AG10803 (cell line): Measurements from ENCODE around the gene UBASH3A.

ENCODE experiments used
- DNase-seq: peaks from one replicate; pipeline ENCODE4 v3.0.0; 2010; ENCODE audit warnings: low read depth
- H3K4me3 ChIP-seq: 2 replicates; pipeline ENCODE4 v1.5.1; 2011; ENCODE audit warnings: mild to moderate bottlenecking, low read length, control low read depth
- TF ChIP-seq, protein P1 (sequence below): conservative IDR thresholded peaks from 2 replicates; pipeline ENCODE4 v1.5.1; 2011; ENCODE audit warnings: mild to moderate bottlenecking, low read length, control low read depth, inconsistent platforms

UBASH3A gene

GRCh38 chr21:42414553-42414927 lies 10.8 kb downstream of the UBASH3A start:
- no peak for DNase-seq
- TF ChIP-seq, protein P1, sequence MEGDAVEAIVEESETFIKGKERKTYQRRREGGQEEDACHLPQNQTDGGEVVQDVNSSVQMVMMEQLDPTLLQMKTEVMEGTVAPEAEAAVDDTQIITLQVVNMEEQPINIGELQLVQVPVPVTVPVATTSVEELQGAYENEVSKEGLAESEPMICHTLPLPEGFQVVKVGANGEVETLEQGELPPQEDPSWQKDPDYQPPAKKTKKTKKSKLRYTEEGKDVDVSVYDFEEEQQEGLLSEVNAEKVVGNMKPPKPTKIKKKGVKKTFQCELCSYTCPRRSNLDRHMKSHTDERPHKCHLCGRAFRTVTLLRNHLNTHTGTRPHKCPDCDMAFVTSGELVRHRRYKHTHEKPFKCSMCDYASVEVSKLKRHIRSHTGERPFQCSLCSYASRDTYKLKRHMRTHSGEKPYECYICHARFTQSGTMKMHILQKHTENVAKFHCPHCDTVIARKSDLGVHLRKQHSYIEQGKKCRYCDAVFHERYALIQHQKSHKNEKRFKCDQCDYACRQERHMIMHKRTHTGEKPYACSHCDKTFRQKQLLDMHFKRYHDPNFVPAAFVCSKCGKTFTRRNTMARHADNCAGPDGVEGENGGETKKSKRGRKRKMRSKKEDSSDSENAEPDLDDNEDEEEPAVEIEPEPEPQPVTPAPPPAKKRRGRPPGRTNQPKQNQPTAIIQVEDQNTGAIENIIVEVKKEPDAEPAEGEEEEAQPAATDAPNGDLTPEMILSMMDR, result no peak

DNA sequence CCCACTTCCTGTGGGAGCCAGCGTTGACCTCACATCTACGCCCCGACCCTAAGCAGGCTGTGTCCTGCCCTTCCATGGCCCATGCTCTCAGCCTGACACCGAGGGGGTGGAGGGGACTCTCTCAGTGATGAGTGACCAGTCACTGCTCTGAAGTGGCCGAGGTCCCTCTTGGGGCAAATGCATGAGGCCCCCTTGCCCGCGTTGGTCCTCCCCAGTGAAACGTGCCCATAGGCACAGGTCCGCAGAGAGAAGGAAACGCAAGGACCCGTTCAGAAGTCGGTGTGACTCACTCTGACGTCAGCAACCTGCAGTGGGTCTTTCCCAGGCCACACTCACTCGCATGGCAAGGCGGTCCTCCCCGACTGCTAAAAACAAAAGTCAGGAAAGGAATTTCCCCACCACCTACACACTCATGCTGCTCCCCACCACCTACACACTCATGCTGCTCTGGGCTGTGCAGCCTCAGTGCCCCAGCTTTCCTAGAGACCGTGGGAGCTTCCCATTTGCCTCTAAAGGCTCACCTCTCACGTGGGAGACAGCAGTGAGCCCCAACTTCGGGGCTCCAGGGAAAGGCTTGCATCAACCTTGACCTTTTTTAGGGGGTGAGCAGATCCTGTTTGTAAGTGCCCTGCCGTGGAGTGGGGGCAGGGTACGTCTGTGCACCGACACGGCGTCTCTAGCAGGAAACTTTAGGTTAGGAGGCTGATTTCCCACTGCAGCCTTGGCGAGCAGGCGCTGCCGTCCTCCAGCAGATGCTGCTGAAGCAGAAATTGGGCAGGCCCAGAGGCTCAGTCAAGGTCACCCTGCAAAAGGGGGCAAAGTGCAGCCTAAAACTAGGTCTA lies 11.4 kb downstream of the UBASH3A start:
- DNase-seq, result no peak

More at GRCh38 chr21:42414553-42414927, 10.8 kb downstream of the UBASH3A start:
- H3K4me3 ChIP-seq, result no peak overlapping the region

GRCh38 chr21:42417533-42417932 lies 13.8 kb downstream of the UBASH3A start:
- TF ChIP-seq, protein P1, result no peak
- DNase-seq, result no peak
- no peak overlapping the region for H3K4me3 ChIP-seq

More for the DNA sequence above, 11.4 kb downstream of the UBASH3A start:
- TF ChIP-seq, protein P1, result no peak
- no peak overlapping the region for H3K4me3 ChIP-seq

- H3K4me3 ChIP-seq, result no peak overlapping the region
- TF ChIP-seq, protein P1, result no peak
- no peak for DNase-seq
These were observed 15.2 kb downstream of the UBASH3A start for GRCh38 chr21:42418886-42419285.

GRCh38 chr21:42419845-42420244 lies 16.1 kb downstream of the UBASH3A start:
- TF ChIP-seq, protein P1, result no peak
- no peak overlapping the region for H3K4me3 ChIP-seq
- DNase-seq, result no peak

DNA sequence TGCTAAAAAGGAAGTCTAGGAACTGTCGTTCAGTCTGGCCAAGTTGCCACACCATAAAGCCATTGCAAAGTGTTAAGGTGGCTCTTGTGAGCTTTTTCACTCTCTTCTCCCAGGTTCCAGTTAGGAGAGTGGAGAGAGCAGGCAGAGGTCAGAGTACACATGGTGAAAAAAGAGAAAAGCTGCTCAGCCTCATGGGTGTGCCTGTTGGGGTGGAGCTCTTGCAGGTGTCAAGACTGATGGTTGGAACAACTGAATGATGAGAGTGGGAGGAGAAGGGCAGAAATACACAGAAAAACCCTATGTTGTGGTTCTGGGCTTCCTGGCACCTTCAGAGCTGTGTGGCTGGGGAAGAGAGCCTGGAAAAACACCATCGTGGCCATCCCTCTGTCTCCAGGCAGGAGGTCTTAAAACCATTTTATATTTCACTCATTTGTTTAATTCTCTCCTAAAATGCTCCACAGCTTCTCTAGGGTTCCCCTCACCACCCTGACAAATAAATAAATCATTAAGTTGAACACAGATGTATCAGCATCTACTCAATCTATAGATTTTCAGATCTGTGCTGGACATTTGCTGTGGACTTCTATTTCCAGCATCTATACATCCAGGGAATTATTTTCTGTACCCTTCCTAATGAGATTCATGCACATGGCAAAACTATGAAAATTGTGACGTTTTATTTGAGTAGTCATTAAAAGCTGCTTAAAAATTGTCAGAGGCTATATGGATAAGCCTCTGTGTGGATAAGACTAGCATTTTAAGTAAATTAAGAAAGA lies 17.5 kb downstream of the UBASH3A start:
- TF ChIP-seq, protein P1, result no peak
- no peak overlapping the region for H3K4me3 ChIP-seq
- no peak for DNase-seq
